Left ventricle myocardium inferior (tissue), 1 donor: ENCODE results near the gene BCAR3. TPM values are rescaled to one million over a fixed set of nuclear protein-coding genes. Genes with fewer than 3 reads are reported as not detected.

Experiments
- DNase-seq: peaks from one replicate; pipeline ENCODE4 v3.0.0-alpha.2; 2020
- H3K27ac ChIP-seq: fragments of 200-600 bp; replicated peaks from 2 replicates; pipeline ENCODE4 v1.8.0; 2021
- H3K27me3 ChIP-seq: fragments of 200-600 bp; 2 replicates; pipeline ENCODE4 v1.8.0; 2021; ENCODE audit warnings: low read depth
- H3K36me3 ChIP-seq: fragments of 200-600 bp; 2 replicates; pipeline ENCODE4 v1.8.0; 2021
- H3K4me1 ChIP-seq: fragments of 200-600 bp; 2 replicates; pipeline ENCODE4 v1.8.0; 2021
- H3K4me3 ChIP-seq: fragments of 200-600 bp; 2 replicates; pipeline ENCODE4 v1.8.0; 2021; ENCODE audit warnings: mild to moderate bottlenecking, moderate library complexity
- H3K9me3 ChIP-seq: fragments of 200-600 bp; replicated peaks from 2 replicates; pipeline ENCODE4 v1.8.0; 2021
- intact Hi-C: fragments of 100-400 bp; cut with micrococcal nuclease; formaldehyde crosslinking; loops from one replicate; pipeline ENCODE4 v1.11.0; 2022
- total RNA-seq: library from RNA; stranded (reverse); fragmentation: NEBNext Ultra II Directional; extraction: Animal tissue kit (Norgen Biotek cat#: 25700); gene quantifications from one replicate; pipeline ENCODE4 v1.2.1, GENCODE V29; 2021
- TF ChIP-seq, protein P1 (sequence below): fragments of 200-600 bp; IDR thresholded peaks from 2 replicates; pipeline ENCODE4 v1.8.0; 2021; ENCODE audit warnings: antibody characterized with exemption, mild to moderate bottlenecking, borderline replicate concordance
- donor health status: DM: no; HTN: yes; CAD: no; lungs with severe emphysema.

BCAR3 gene
- total RNA-seq, 1 donor from 2014 or later, result 23.5 TPM

DNA sequence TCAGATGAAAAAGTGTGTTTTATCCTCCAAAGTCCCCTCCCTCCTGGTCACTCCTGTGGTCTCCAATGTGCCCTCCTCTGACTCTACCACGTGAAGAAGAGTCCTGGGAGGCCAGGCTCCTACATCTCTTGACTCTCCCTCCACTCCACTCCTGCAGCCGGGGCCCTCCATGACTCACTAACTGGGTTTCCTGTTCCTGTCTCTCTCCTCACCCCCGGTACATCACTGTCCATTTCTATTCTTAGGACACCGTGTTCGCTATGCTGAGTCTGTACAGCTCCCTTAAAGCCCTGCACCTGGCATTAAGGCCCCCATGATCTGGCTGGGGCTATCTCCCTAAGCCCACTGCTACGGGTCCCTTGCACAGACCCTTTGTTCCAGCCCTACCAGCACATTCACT lies 93.4 kb downstream of the BCAR3 start:
- no peak for DNase-seq
- Histone ChIP-seq H3K9me3 (no peaks in the 10 kb centered on the region), H3K27me3 (no peaks in the 10 kb centered on the region), H3K36me3 (peaks cover 46% of the 10 kb centered on the region), H3K4me1 (peaks cover 93% of the 10 kb centered on the region), H3K27ac (peak overlapping the region; percentile 93), H3K4me3 (no peak overlapping the region)
- TF ChIP-seq, protein P1, sequence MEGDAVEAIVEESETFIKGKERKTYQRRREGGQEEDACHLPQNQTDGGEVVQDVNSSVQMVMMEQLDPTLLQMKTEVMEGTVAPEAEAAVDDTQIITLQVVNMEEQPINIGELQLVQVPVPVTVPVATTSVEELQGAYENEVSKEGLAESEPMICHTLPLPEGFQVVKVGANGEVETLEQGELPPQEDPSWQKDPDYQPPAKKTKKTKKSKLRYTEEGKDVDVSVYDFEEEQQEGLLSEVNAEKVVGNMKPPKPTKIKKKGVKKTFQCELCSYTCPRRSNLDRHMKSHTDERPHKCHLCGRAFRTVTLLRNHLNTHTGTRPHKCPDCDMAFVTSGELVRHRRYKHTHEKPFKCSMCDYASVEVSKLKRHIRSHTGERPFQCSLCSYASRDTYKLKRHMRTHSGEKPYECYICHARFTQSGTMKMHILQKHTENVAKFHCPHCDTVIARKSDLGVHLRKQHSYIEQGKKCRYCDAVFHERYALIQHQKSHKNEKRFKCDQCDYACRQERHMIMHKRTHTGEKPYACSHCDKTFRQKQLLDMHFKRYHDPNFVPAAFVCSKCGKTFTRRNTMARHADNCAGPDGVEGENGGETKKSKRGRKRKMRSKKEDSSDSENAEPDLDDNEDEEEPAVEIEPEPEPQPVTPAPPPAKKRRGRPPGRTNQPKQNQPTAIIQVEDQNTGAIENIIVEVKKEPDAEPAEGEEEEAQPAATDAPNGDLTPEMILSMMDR, result no peak
- intact Hi-C loops, result no loop called here

DNA sequence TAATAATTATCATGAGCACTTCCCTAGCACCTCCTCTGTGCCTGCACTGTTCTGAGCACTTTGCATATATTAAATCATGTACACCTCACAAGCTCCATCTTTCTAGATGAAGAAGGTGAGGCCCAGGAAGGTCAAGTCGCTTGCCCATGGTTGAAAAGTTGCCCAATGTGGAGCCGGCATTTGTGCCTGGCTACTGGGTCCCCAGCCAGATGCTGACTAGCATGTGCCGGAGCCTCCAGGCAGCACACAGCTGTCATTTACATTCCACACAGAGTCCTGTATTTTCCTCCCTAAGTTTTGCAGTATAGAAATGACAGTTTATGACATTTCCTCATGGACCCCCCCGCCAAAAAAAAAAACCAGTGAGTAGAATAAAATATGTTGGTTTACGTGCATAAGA lies 94.3 kb downstream of the BCAR3 start:
- peaks cover 54% of the 10 kb centered on the region for H3K36me3 ChIP-seq
- no peaks in the 10 kb centered on the region for H3K27me3 ChIP-seq
- DNase-seq, result no peak
- peaks cover 86% of the 10 kb centered on the region for H3K4me1 ChIP-seq
- H3K4me3 ChIP-seq, result no peak overlapping the region
- TF ChIP-seq, protein P1, result no peak
- H3K9me3 ChIP-seq, result no peaks in the 10 kb centered on the region
- intact Hi-C loops, result no loop called here
- H3K27ac ChIP-seq, result peak overlapping the region; percentile 93

DNA sequence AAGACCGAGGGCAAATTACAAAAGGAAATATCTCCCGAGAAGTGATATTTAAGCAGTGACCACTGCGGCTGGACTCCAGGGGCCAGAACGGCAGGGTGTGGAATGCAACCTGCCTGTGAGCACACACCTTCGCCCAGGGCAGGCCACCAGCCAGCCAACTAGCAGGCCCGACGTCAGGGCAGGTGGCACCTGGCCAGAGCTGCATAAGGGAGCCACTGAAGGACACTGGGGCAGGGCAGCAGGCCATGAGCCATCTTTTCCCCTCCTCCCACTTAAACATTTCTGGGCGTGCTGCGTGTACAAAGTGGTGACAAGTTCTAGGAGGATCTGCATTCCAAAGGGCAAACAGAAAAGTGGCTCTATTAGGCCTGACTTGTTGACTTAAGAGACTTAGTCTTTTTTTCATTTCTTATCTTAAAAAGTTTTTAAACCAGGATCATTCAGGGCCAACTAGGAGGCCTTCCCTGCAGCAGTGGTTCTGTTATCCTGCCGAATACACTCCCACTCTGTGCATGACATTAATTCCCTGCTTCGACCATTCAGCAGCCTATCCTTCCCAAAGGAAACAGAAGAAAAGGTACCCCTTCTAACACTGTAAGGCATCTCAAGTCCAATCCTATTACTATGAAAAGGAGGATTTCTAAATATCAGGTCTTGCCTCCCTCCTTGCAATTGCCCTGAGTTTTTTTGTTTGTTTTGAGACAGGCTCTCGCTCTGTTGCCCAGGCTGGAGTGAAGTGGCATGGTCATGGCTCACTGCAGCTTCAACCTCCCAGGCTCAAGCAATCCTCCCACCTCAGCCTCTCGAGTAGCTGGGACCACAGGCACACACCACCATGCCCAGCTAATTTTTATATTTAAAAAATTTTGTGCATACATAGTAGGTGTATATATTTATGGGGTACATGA lies 96.3 kb downstream of the BCAR3 start:
- H3K4me3 ChIP-seq, result peak overlapping the region; percentile 49

DNA sequence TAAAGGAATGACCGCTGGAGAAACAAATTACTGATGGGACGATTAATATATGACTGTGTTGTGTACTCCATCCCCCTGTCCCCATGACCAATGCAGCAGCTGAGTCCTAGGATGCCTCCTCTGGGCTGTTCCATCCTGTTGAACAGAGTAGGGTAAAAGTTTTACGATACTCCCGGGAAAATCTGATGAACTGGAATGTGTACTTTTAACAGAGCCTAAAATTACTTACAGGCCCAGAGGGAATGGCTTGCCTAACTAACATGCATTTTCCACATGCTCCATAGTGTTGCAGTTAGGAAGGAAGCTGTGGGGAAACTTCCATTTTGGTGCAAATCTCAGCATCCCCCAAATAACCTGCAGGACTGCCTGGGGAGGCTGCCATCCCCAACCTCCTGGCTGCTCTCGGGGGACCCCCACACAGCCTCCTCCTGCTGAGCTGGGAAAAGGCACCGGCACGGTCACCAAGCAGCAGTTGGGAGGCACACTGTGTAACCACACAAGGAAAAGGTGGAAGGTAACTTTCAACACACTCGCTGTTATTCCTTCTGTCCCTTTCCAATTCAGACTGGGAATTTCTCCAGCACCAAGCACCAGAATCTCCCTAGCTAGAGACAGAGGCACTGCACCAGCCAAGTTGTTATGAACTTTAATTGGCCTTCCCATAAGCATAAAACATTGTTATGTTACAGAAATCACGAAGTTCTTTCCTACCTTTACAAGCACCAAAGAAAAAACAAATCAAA lies 97.2 kb downstream of the BCAR3 start:
- no peaks in the 10 kb centered on the region for H3K9me3 ChIP-seq
- no peak for DNase-seq
- H3K36me3 ChIP-seq, result peaks cover 62% of the 10 kb centered on the region
- TF ChIP-seq, protein P1, result peak; percentile 59
- H3K4me3 ChIP-seq, result peak overlapping the region; percentile 49
- no peaks in the 10 kb centered on the region for H3K27me3 ChIP-seq
- peak overlapping the region; percentile 93 for H3K27ac ChIP-seq
- intact Hi-C loops, result no loop called here
- H3K4me1 ChIP-seq, result peaks cover 83% of the 10 kb centered on the region

More for the DNA sequence above, 96.3 kb downstream of the BCAR3 start:
- H3K36me3 ChIP-seq, result peaks cover 65% of the 10 kb centered on the region
- no peaks in the 10 kb centered on the region for H3K9me3 ChIP-seq
- peak; percentile 93 for DNase-seq
- intact Hi-C loops, result no loop called here
- peak overlapping the region; percentile 93 for H3K27ac ChIP-seq
- TF ChIP-seq, protein P1, result no peak
- H3K27me3 ChIP-seq, result no peaks in the 10 kb centered on the region
- peaks cover 83% of the 10 kb centered on the region for H3K4me1 ChIP-seq

DNA sequence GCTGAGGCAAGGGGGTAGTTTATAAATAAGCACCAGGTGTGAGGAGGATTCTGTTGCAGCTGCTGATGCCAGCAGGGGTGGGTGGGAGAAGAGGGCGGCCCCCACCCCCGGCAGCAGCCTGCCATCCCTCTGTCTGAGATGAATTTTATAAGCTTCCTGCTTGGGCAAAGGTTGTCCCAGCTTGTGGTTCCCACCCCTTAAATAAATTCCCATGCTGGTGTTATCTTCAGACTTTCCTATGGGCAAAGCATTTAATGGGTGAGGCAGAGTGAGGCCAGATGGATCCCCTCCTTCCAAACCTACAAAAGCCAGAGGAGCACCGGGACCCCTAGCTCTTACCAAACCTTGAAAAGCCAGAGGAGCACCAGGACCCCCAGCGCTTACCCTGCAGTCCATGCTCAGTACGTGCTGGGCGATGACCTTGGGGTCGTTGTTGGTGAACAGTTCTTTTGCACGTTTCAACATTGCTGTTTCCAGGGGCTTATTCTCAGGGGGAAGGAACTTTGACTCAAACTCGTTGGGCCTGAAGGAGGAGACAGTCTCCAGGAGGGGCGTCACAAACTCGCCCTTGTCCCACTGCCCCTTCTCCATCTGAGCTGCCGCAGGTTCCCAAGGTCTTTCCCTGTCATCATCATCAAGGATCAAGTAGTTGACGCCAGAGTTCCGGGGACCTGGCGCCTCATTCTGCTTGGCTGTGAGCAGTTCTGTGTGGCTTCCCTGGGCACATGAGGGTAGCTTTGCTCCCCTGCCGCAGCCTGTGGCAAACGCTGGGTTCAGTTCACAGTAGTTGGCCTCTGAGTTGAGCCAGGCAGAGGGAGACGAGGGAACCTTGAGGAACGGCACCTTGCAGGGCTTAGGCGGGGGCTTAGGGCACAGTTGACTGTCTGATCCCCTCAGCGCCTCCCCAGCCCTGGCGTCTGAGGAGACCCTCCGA lies 99.5 kb downstream of the BCAR3 start:
- intact Hi-C loops, result no loop called here
- DNase-seq, result no peak
- H3K27ac ChIP-seq, result peak overlapping the region; percentile 93
- TF ChIP-seq, protein P1, result no peak
- H3K27me3 ChIP-seq, result no peaks in the 10 kb centered on the region
- H3K36me3 ChIP-seq, result peaks cover 45% of the 10 kb centered on the region
- H3K9me3 ChIP-seq, result no peaks in the 10 kb centered on the region
- peaks cover 82% of the 10 kb centered on the region for H3K4me1 ChIP-seq
- H3K4me3 ChIP-seq, result no peak overlapping the region
